HL-60 (cell line): ENCODE results near the gene VCP.

Experiments used
- DNase-seq, 2 experiments: peaks; one replicate each; pipeline ENCODE4 v3.0.0-alpha.2; 2010 to 2020; ENCODE audit warnings: low read depth in 1 of 2, low spot score in 1 of 2
- H3K27ac ChIP-seq: fragments of 250-450 bp; sonication (Bioruptor Pico); replicated peaks from 2 replicates; pipeline ENCODE4 v1.5.1; 2020; ENCODE audit warnings: mild to moderate bottlenecking, moderate library complexity
- H3K27me3 ChIP-seq: fragments of 250-450 bp; sonication (Bioruptor Pico); 2 replicates; pipeline ENCODE4 v1.5.1; 2021; ENCODE audit warnings: mild to moderate bottlenecking, moderate library complexity; ENCODE audit not compliant: insufficient read depth, poor library complexity, severe bottlenecking
- H3K4me3 ChIP-seq: replicated peaks from 2 replicates; pipeline ENCODE4 v1.5.1; 2011; ENCODE audit warnings: mild to moderate bottlenecking, control low read depth, low read length; ENCODE audit not compliant: insufficient read depth
- GABPA ChIP-seq: IDR thresholded peaks from 2 replicates; pipeline ENCODE4 v1.6.1; 2012; ENCODE audit warnings: low read depth
- POLR2AphosphoS5 ChIP-seq: IDR thresholded peaks from 2 replicates; pipeline ENCODE4 v1.6.1; 2012; ENCODE audit warnings: low read depth
- REST ChIP-seq: IDR thresholded peaks from 2 replicates; pipeline ENCODE4 v1.6.1; 2012; ENCODE audit warnings: low read depth; ENCODE audit not compliant: insufficient replicate concordance
- SPI1 ChIP-seq: IDR thresholded peaks from 2 replicates; pipeline ENCODE4 v1.6.1; 2012; ENCODE audit warnings: low read depth, mild to moderate bottlenecking, borderline replicate concordance
- TF ChIP-seq, protein P1 (sequence below): IDR thresholded peaks from one replicate; pipeline ENCODE4 v1.5.1; 2011; ENCODE audit warnings: low read length, control low read depth, inconsistent platforms; ENCODE audit not compliant: insufficient read depth

The VCP gene

GRCh38 chr9:35108946-35109575 lies 36.6 kb upstream of the VCP start:
- DNase-seq: peak in 1 of 2 experiments; percentile 60
- Histone ChIP-seq H3K27me3 (no peaks in the 10 kb centered on the region), H3K27ac (no peak overlapping the region), H3K4me3 (no peak overlapping the region)
- TF ChIP-seq SPI1 (0 out of 2 replicates have a peak, but pooled peaks have one; percentile 20), POLR2AphosphoS5 (peak; percentile 74; the same call in 1 of the 2 replicates), GABPA (no peak), REST (no peak)

DNA sequence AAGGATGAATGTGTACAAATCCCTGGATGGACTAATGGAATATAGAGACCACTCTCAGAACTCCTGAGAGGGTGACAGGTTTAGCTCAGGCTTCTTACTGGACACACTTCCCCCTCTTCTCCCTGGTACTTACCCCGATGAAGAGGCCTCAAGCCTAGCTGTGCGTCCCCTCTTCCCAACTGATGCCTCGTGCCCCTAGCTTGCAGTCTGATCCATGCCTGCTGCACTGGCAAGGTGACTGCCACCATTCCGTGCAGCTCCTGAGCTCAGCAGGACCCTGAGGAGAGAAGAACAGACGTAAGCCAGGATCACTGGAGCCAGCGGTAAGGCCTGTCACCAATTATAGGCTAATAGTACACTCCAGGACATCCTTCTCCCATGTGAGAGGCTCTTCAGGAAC lies 36.0 kb upstream of the VCP start:
- Histone ChIP-seq H3K27me3 (no peaks in the 10 kb centered on the region), H3K27ac (no peak overlapping the region), H3K4me3 (no peak overlapping the region)
- TF ChIP-seq POLR2AphosphoS5 (no peak), REST (no peak), GABPA (no peak), SPI1 (no peak)
- TF ChIP-seq, protein P1, sequence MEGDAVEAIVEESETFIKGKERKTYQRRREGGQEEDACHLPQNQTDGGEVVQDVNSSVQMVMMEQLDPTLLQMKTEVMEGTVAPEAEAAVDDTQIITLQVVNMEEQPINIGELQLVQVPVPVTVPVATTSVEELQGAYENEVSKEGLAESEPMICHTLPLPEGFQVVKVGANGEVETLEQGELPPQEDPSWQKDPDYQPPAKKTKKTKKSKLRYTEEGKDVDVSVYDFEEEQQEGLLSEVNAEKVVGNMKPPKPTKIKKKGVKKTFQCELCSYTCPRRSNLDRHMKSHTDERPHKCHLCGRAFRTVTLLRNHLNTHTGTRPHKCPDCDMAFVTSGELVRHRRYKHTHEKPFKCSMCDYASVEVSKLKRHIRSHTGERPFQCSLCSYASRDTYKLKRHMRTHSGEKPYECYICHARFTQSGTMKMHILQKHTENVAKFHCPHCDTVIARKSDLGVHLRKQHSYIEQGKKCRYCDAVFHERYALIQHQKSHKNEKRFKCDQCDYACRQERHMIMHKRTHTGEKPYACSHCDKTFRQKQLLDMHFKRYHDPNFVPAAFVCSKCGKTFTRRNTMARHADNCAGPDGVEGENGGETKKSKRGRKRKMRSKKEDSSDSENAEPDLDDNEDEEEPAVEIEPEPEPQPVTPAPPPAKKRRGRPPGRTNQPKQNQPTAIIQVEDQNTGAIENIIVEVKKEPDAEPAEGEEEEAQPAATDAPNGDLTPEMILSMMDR: no peak
- no peak for DNase-seq

- H3K27ac ChIP-seq: no peak overlapping the region
- no peak for DNase-seq
- no peaks in the 10 kb centered on the region for H3K27me3 ChIP-seq
- TF ChIP-seq, protein P1: no peak
- TF ChIP-seq GABPA (no peak), REST (no peak), POLR2AphosphoS5 (no peak), SPI1 (no peak)
- no peak overlapping the region for H3K4me3 ChIP-seq
Measured at GRCh38 chr9:35107297-35108290, 35.2 kb upstream of the VCP start.
